OCI-LY1 (cell line): Measurements from ENCODE around the gene PLCD3.

ENCODE experiments used
- H2AFZ ChIP-seq: fragments of 200-600 bp; sonication (generic), shearing (Covaris generic); 2 replicates; pipeline ENCODE4 v1.6.0; 2014; ENCODE audit warnings: antibody characterized with exemption, mild to moderate bottlenecking, low read length
- H3F3A ChIP-seq: fragments of 200-600 bp; sonication (generic), shearing (Covaris generic); 2 replicates; pipeline ENCODE4 v1.6.0; 2014; ENCODE audit warnings: mild to moderate bottlenecking, antibody characterized with exemption, low read length, moderate library complexity; ENCODE audit not compliant: insufficient read depth
- H3K27ac ChIP-seq: fragments of 200-600 bp; sonication (generic); 2 replicates; pipeline ENCODE4 v1.5.1; 2014; ENCODE audit warnings: low read length, mixed run types, mild to moderate bottlenecking, low read depth; ENCODE audit not compliant: poor library complexity, severe bottlenecking
- H3K27me3 ChIP-seq: fragments of 200-600 bp; sonication (generic); 2 replicates; pipeline ENCODE4 v1.6.0; 2014; ENCODE audit warnings: antibody characterized with exemption, mild to moderate bottlenecking, low read length, moderate library complexity; ENCODE audit not compliant: insufficient read depth
- H3K36me3 ChIP-seq: fragments of 200-600 bp; sonication (generic); 2 replicates; pipeline ENCODE4 v1.6.1; 2014; ENCODE audit warnings: mild to moderate bottlenecking, antibody characterized with exemption, low read length, moderate library complexity, mixed read lengths; ENCODE audit not compliant: insufficient read depth
- H3K4me1 ChIP-seq: fragments of 200-600 bp; sonication (generic); 2 replicates; pipeline ENCODE4 v1.5.1; 2014; ENCODE audit warnings: mild to moderate bottlenecking, low read length, moderate library complexity; ENCODE audit not compliant: insufficient read depth, severe bottlenecking
- H3K4me2 ChIP-seq: fragments of 200-600 bp; sonication (generic), shearing (Covaris generic); 2 replicates; pipeline ENCODE4 v1.6.1; 2014; ENCODE audit warnings: low read length
- H3K4me3 ChIP-seq: fragments of 200-600 bp; sonication (generic); 2 replicates; pipeline ENCODE4 v1.5.1; 2014; ENCODE audit warnings: low read length, low read depth, mild to moderate bottlenecking, mixed read lengths; ENCODE audit not compliant: poor library complexity, severe bottlenecking
- H3K79me2 ChIP-seq: fragments of 200-600 bp; shearing (Covaris generic); 2 replicates; pipeline ENCODE4 v1.6.1; 2016; ENCODE audit warnings: mixed run types, low read length, mixed read lengths; ENCODE audit not compliant: insufficient read depth
- H3K9ac ChIP-seq: fragments of 200-600 bp; sonication (generic), shearing (Covaris generic); 2 replicates; pipeline ENCODE4 v1.6.1; 2014; ENCODE audit warnings: mild to moderate bottlenecking, low read length, mixed read lengths
- H3K9me2 ChIP-seq: fragments of 200-600 bp; sonication (generic), shearing (Covaris generic); 2 replicates; pipeline ENCODE4 v1.6.1; 2014; ENCODE audit warnings: low read depth, mild to moderate bottlenecking, low read length, mixed read lengths
- H3K9me3 ChIP-seq: fragments of 200-600 bp; shearing (Covaris generic); 2 replicates; pipeline ENCODE4 v1.6.1; 2014; ENCODE audit warnings: low read length, mixed read lengths
- H4K20me1 ChIP-seq: fragments of 200-600 bp; sonication (generic), shearing (Covaris generic); 2 replicates; pipeline ENCODE4 v1.6.0; 2016; ENCODE audit warnings: mild to moderate bottlenecking, low read length; ENCODE audit not compliant: insufficient read depth
- CTCF ChIP-seq: fragments of 200-600 bp; sonication (generic), shearing (Covaris generic); IDR thresholded peaks from 2 replicates; pipeline ENCODE4 v1.5.1; 2017; ENCODE audit warnings: mild to moderate bottlenecking, antibody characterized with exemption, low read length, moderate library complexity, mixed read lengths
- EZH2 ChIP-seq: fragments of 200-600 bp; sonication (generic), shearing (Covaris generic); IDR thresholded peaks from 2 replicates; pipeline ENCODE4 v1.8.0; 2017; ENCODE audit warnings: borderline replicate concordance, mixed run types, mild to moderate bottlenecking, antibody characterized with exemption, low read length, moderate library complexity, mixed read lengths

The PLCD3 gene

GRCh38 chr17:45117334-45117733 lies 15.0 kb downstream of the PLCD3 start:
- Histone ChIP-seq H3K4me3 (no peak overlapping the region), H3K36me3 (no peaks in the 10 kb centered on the region), H3K27me3 (peaks cover 12% of the 10 kb centered on the region; the same call in 1 of the 2 replicates), H3K79me2 (no peaks in the 10 kb centered on the region), H3K9me3 (no peaks in the 10 kb centered on the region), H3K27ac (no peak overlapping the region), H3F3A (no peaks in the 10 kb centered on the region), H3K9ac (no peak overlapping the region), H3K4me1 (no peaks in the 10 kb centered on the region), H3K4me2 (no peak overlapping the region), H2AFZ (no peak overlapping the region), H3K9me2 (no peaks in the 10 kb centered on the region), H4K20me1 (no peaks in the 10 kb centered on the region)
- TF ChIP-seq EZH2, result no peak
- no peak for TF ChIP-seq CTCF

- Histone ChIP-seq H2AFZ (no peak overlapping the region), H3K4me2 (no peak overlapping the region), H3F3A (no peaks in the 10 kb centered on the region)
Observed at GRCh38 chr17:45116434-45117016, 15.8 kb downstream of the PLCD3 start.

GRCh38 chr17:45115871-45116270 lies 16.4 kb downstream of the PLCD3 start:
- TF ChIP-seq EZH2 (no peak), CTCF (no peak)
- Histone ChIP-seq H3K4me2 (no peak overlapping the region), H4K20me1 (no peaks in the 10 kb centered on the region), H3K27ac (no peak overlapping the region), H2AFZ (no peak overlapping the region), H3K36me3 (no peaks in the 10 kb centered on the region), H3K27me3 (peaks cover 12% of the 10 kb centered on the region; the same call in 1 of the 2 replicates), H3K9me3 (no peaks in the 10 kb centered on the region), H3F3A (no peaks in the 10 kb centered on the region), H3K4me1 (no peaks in the 10 kb centered on the region), H3K79me2 (no peaks in the 10 kb centered on the region), H3K9me2 (no peaks in the 10 kb centered on the region), H3K9ac (no peak overlapping the region), H3K4me3 (no peak overlapping the region)

More at GRCh38 chr17:45116434-45117016, 15.8 kb downstream of the PLCD3 start:
- Histone ChIP-seq H3K4me1 (no peaks in the 10 kb centered on the region), H3K4me3 (no peak overlapping the region), H3K9me3 (no peaks in the 10 kb centered on the region), H4K20me1 (no peaks in the 10 kb centered on the region), H3K27ac (no peak overlapping the region), H3K36me3 (no peaks in the 10 kb centered on the region), H3K9ac (no peak overlapping the region), H3K79me2 (no peaks in the 10 kb centered on the region), H3K9me2 (no peaks in the 10 kb centered on the region), H3K27me3 (peaks cover 12% of the 10 kb centered on the region; the same call in 1 of the 2 replicates)
- no peak for TF ChIP-seq CTCF
- TF ChIP-seq EZH2, result no peak
